Fibroblast of pulmonary artery (primary cell): ENCODE data around the gene ARHGAP15.

Source experiments
- DNase-seq: peaks from one replicate; pipeline ENCODE4 v3.0.0-alpha.2; 2010; ENCODE audit warnings: low read depth
- H3K4me3 ChIP-seq: replicated peaks from 2 replicates; pipeline ENCODE4 v1.5.1; 2011; ENCODE audit warnings: low read depth, mild to moderate bottlenecking, control low read depth, low read length, moderate library complexity
- TF ChIP-seq, protein P1 (sequence below): IDR thresholded peaks from 2 replicates; pipeline ENCODE4 v1.5.1; 2011; ENCODE audit warnings: mild to moderate bottlenecking, control low read depth, low read length, inconsistent platforms; ENCODE audit errors: missing control alignments

Gene ARHGAP15

DNA sequence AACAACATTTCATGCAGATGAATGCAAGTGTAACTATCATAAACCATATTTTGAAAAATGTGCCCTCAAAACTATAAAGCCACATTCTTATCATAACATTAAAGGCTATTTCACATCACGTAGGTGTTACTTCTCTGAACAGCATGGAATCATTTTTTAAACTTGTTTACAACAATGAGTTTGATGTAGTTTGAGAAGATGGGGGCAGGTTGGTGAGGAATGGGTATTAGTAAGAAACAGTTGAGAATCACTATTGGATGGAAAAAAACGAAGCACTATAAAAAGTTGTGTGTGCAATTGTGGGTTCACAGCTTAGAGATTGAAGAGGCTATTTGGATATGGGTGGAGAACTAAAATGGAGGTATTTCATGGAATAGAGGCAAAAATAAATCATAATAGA lies 569.1 kb downstream of the ARHGAP15 start:
- DNase-seq = no peak
- TF ChIP-seq, protein P1, sequence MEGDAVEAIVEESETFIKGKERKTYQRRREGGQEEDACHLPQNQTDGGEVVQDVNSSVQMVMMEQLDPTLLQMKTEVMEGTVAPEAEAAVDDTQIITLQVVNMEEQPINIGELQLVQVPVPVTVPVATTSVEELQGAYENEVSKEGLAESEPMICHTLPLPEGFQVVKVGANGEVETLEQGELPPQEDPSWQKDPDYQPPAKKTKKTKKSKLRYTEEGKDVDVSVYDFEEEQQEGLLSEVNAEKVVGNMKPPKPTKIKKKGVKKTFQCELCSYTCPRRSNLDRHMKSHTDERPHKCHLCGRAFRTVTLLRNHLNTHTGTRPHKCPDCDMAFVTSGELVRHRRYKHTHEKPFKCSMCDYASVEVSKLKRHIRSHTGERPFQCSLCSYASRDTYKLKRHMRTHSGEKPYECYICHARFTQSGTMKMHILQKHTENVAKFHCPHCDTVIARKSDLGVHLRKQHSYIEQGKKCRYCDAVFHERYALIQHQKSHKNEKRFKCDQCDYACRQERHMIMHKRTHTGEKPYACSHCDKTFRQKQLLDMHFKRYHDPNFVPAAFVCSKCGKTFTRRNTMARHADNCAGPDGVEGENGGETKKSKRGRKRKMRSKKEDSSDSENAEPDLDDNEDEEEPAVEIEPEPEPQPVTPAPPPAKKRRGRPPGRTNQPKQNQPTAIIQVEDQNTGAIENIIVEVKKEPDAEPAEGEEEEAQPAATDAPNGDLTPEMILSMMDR = no peak
- no peak overlapping the region for H3K4me3 ChIP-seq

DNA sequence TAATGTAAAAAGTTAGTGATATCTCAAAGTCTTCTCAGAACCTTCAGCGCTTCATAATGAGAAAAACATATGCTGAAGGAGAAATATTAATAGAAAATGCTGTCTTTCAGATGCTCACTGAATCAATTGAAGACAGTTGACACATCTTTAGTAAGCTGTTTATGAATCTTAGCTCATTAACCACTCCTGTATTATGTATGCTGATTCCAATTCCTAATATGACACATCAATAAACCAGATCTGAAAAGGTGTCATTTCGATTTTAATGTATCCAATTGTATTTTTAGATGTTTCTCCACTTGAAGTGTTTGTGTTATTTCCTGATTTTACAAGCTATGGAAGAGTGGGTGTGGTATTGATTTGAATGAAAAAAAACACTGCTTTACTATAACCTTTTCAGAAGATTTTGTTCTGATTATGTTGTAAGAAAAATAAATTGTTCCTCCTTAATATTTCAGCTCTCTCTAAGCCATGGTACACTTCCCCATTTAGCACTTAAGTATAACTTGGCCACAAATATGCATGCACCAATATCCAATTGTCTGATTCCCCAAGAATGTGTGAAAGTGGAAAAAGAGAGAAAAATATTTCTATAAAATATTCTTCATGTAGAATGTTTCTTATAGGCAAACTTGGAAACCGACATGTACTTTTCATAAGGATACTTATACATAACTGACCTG lies 569.8 kb downstream of the ARHGAP15 start:
- TF ChIP-seq, protein P1 = no peak
- no peak overlapping the region for H3K4me3 ChIP-seq
- DNase-seq = no peak

DNA sequence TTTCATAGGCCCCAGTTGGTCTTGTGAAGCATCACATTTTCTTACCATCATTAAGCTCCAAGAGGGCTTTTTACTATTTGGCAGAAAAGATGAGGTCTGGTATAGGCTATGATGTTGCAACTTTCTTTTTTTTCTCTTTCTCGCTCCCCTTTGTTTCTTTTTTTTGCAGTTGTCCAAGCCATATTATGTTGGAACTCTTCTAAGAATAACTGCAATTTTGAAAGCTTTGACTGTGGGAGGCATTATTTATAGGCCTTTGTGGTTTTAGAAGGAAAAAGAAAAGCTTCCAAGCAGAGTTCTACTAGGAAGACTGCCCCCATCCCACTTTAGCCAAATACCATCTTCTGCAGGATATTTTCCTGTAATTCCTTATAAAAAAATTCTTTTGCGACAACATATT lies 571.6 kb downstream of the ARHGAP15 start:
- H3K4me3 ChIP-seq = no peak overlapping the region
- TF ChIP-seq, protein P1 = no peak
- DNase-seq = peak; percentile 33

DNA sequence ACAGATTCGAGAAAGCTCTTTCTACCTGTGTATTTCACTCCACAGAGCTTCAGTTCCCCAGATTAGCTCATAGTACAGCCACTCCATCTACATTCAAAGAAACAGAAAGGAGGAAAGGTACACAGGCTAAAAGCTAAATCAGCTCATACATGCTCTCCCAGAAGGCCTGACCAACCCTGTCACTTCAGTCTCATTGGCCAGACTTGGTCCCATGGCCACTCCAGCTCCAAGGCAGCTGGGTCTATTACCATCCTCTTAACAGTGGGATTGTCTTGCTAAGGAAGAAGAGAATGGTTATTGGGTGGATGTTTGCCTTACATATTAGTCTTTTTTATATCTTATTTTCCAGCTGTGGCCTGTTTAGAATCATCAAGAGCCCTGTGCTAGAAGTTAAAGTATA lies 572.6 kb downstream of the ARHGAP15 start:
- H3K4me3 ChIP-seq = no peak overlapping the region
- TF ChIP-seq, protein P1 = no peak
- no peak for DNase-seq

DNA sequence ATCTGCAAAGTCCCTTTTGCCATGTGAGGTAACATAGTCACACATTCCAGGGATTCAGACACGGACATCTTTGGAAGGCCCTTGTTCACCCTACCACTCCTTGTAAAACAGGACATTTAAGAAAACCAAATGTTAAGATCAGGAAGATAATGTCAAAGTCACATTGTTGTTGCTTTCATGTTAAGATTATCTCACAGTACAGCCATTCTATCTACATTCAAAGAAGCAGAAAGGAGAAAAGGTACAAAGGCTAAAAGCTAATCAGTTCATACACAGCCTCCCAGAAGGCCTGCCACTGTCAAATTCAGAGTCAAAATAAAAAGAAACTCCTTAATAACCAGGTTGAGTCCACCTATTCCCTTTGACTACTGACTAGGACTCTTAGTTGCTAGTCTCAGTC lies 573.7 kb downstream of the ARHGAP15 start:
- TF ChIP-seq, protein P1 = no peak
- no peak for DNase-seq

DNA sequence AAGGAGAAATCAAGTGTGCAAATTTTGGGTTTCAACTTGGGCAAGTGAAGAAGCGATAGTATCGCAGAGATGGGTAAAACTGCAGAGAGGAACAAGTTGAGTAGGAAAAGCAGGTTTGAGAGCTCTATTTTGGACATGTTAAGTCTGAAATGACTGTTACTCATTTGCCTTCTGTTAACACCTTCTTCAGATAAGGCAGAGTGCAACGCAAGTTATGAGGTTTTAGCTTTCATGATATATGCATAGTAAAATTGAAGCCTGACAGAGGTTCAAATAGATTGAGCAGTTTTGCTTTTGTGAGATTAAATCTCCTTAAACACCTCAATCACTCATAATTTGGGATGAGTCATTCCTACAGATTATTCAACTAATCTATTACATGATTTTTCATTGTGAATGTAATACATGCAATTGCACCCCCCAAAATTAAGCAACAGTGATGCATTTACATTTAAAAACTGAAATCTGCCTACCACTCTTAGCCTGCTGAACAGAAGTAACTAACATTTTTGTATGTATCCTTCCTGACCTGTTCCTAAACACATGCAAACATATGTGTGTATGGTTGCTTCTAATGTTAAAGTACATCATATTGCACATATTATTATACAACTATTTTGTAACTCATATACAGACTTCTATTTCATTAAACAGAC lies 575.4 kb downstream of the ARHGAP15 start:
- DNase-seq = no peak
- no peak overlapping the region for H3K4me3 ChIP-seq
- TF ChIP-seq, protein P1 = no peak

More for the DNA sequence above, 573.7 kb downstream of the ARHGAP15 start:
- no peak overlapping the region for H3K4me3 ChIP-seq

DNA sequence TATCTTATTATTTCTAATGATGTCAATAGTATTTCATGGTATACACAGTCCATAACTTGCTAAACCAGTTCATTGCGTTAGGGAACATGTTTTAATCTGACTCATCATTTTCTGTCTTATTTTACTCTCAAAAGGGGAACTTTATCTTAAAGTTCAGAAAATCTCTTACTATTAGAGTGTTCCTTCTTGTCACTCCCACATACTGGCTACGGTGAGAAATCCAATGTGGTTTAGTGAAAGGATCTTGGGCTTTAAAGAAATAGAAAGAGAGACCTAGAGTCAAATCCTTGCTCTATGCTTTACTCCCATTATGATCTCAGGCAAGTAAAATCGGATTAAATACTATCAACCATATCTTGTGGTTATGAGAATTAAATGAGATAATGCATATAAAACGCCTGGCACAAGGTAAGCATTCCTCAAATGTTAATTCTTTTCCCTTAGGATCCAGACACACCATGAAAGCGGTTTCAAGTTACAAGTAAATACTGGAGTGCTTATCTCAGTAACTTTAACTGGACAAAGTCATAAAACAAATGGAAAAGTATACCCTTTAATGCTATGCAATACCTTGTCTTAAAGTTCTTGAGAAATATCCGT lies 576.0 kb downstream of the ARHGAP15 start:
- DNase-seq = peak; percentile 63
- no peak overlapping the region for H3K4me3 ChIP-seq
- TF ChIP-seq, protein P1 = no peak
